Heart left ventricle (tissue), 16 donors: ENCODE measurements around the gene SUSD1. TPM values are rescaled to one million over a fixed set of nuclear protein-coding genes. Genes with fewer than 3 reads are reported as not detected.

ENCODE experiments used
- ATAC-seq, 4 donors: fragments of 200-7000 bp; cut with Tn5 transposase; one replicate each; pipeline ENCODE4 v1.9.1; 2020 to 2022; ENCODE audit warnings: moderate library complexity in 4 of 4, mild to moderate bottlenecking in 3 of 4, moderate number of reproducible peaks in 1 of 4
- DNase-seq, 5 donors: peaks; one replicate each; pipeline ENCODE4 v3.0.0-alpha.2; 2020
- H3K27ac ChIP-seq, 12 donors: fragments of 200-600 bp; sonication (generic) in 4 of 12; one replicate each; pipeline versions ENCODE4 v1.5.0 to v1.8.0; 2016 to 2022; ENCODE audit warnings: mild to moderate bottlenecking in 2 of 12
- H3K27me3 ChIP-seq, 9 donors: fragments of 200-600 bp; sonication (generic) in 2 of 9; one replicate each; pipeline versions ENCODE4 v1.5.1 to v1.8.0; 2016 to 2022; ENCODE audit warnings: mild to moderate bottlenecking in 3 of 9
- H3K36me3 ChIP-seq, 9 donors: fragments of 200-600 bp; sonication (generic) in 2 of 9; one replicate each; pipeline versions ENCODE4 v1.5.0 to v1.8.0; 2018 to 2022; ENCODE audit warnings: mild to moderate bottlenecking in 2 of 9
- H3K4me1 ChIP-seq, 12 donors: fragments of 200-600 bp; sonication (generic) in 4 of 12; one replicate each; pipeline versions ENCODE4 v1.5.0 to v1.8.0; 2016 to 2022; ENCODE audit warnings: mild to moderate bottlenecking in 3 of 12
- H3K4me3 ChIP-seq, 12 donors: fragments of 200-600 bp; sonication (generic) in 4 of 12; one replicate each; pipeline versions ENCODE4 v1.5.0 to v1.8.0; 2017 to 2022; ENCODE audit warnings: mild to moderate bottlenecking in 9 of 12, moderate library complexity in 4 of 12
- H3K9me3 ChIP-seq, 12 donors: fragments of 200-600 bp; sonication (generic) in 4 of 12; one replicate each; pipeline versions ENCODE4 v1.5.0 to v1.8.0; 2016 to 2022; ENCODE audit warnings: mild to moderate bottlenecking in 1 of 12
- CTCF ChIP-seq, 12 donors: fragments of 200-600 bp; sonication (generic) in 4 of 12; IDR thresholded peaks; one replicate each; pipeline versions ENCODE4 v1.5.0 to v1.8.0; 2018 to 2022; ENCODE audit warnings: antibody characterized with exemption in 12 of 12, mild to moderate bottlenecking in 5 of 12
- POLR2A ChIP-seq, 2 donors: fragments of 450-650 bp; IDR thresholded peaks; one replicate each; pipeline ENCODE4 v1.6.1; 2017; ENCODE audit warnings: antibody characterized with exemption in 2 of 2, mild to moderate bottlenecking in 2 of 2, moderate library complexity in 2 of 2
- WGBS, 4 donors: extraction: QIAGEN DNeasy Blood & Tissue Kit in 2 of 4; methylation state at CpG; one replicate each; pipeline versions ENCODE4 v1.1.5 to v1.1.7; 2013 to 2018; 5-methylcytosine and 5-hydroxymethylcytosine counted together
- intact Hi-C, 10 donors: fragments of 100-400 bp; cut with DNase I; formaldehyde crosslinking; loops; one replicate each; pipeline versions ENCODE4 v1.11.1 to v1.14.2; 2022
- polyA plus RNA-seq, 2 donors: library from polyadenylated mRNA; stranded (reverse); fragments of 200-250 nt; gene quantifications; one replicate each; pipeline ENCODE4 v1.2.3, GENCODE V29; 2013
- total RNA-seq, 9 donors: library from RNA; depleted of rRNA in 2 of 9; stranded (reverse); fragments of >200 nt in 2 of 9; fragmentation: NEBNext Ultra II Directional in 3 of 9; extraction: Animal tissue kit (Norgen Biotek cat#: 25700) in 3 of 9; gene quantifications; one replicate each; pipeline versions ENCODE4 v1.1.0 to v1.2.4, GENCODE V29; 2016 to 2023
- donor health status: ischemic (EF 13 %, LVEDD 7.1; RV severe dilation, severe dysfunction).
- donor health status: healthy with polysubstance abuse.
- donor health status: DM: no; HTN: yes; CAD: no.
- donor health status: DM: no; HTN: no; CAD: no.
- donor health status: ischemic (EF 25% LVEDD 6.9; RV normal size, moderate dysfunction).
- donor health status: ischemic (EF 25% LVEDD 5.7; RV mildly dilated, moderate dysfunction).
- donor health status: healthy.
- donor health status: DM: yes; HTN: yes; CAD: no.
- donor health status: ischemic (EF 35%, LVEDD 5.7; RV mildly dilated, moderate dysfunction).
- donor health status: nonischemic (EF 11% LVEDD 7.7; RV severe dilation, severe dysfunction).
- donor health status: DM: yes; HTN: yes; CAD: no.
- donor health status: PGD.
- donor health status: ischemic (EF 29% LVEDD 5.4; RV normal size, mild dysfunction).
- donor health status: nonischemic (EF 23%, LVEDD 6.1; RV moderate dilation, normal function).

Gene SUSD1
- total and polyA plus RNA-seq, 11 donors, result 1.0 to 22.7 (median 6.0) TPM

- DNase-seq (no peak), ATAC-seq (no peak)
- peaks cover 0 to 40% (median 5%) of the 10 kb centered on the region in 9 donors for H3K36me3 ChIP-seq
- H3K27ac ChIP-seq, result no peak overlapping the region
- no peak overlapping the region for H3K4me3 ChIP-seq
- H3K4me1 ChIP-seq, result no peaks in the 10 kb centered on the region
- TF ChIP-seq POLR2A (IDR thresholded peaks at IDR 0.05), result no peak
- TF ChIP-seq CTCF (IDR thresholded peaks at IDR 0.05), result no peak
- H3K9me3 ChIP-seq, result no peaks in the 10 kb centered on the region
- intact Hi-C loops, result loop anchor here in 1 of 10 donors (10.0 kb wide), 1 partner anchor 59 kb away; no protein-coding TSS in a partner anchor
- H3K27me3 ChIP-seq, result no peaks in the 10 kb centered on the region
- WGBS, 4 donors, result 79 to 88% (median 87%) methylated on average over 1 of the region's 1 CpG
These were observed 29.2 kb downstream of the SUSD1 start for GRCh38 chr9:112145886-112146285.

GRCh38 chr9:112144807-112145206 lies 30.3 kb downstream of the SUSD1 start:
- H3K4me3 ChIP-seq, result no peak overlapping the region
- 95 to 100% (median 98%) methylated on average over 2 of the region's 2 CpGs for WGBS, 4 donors
- DNase-seq (no peak), ATAC-seq (no peak)
- no peak for TF ChIP-seq CTCF (IDR thresholded peaks at IDR 0.05)
- TF ChIP-seq POLR2A (IDR thresholded peaks at IDR 0.05), result no peak
- no peaks in the 10 kb centered on the region for H3K4me1 ChIP-seq
- no peak overlapping the region for H3K27ac ChIP-seq
- H3K27me3 ChIP-seq, result no peaks in the 10 kb centered on the region
- peaks cover 0 to 35% (median 11%) of the 10 kb centered on the region in 9 donors for H3K36me3 ChIP-seq
- H3K9me3 ChIP-seq, result no peaks in the 10 kb centered on the region
- intact Hi-C loops, result loop anchor here in 1 of 10 donors (10.0 kb wide), 1 partner anchor 60 kb away; no protein-coding TSS in a partner anchor

GRCh38 chr9:112142420-112142819 lies 32.7 kb downstream of the SUSD1 start:
- peaks cover 0 to 29% (median 11%) of the 10 kb centered on the region in 9 donors for H3K36me3 ChIP-seq
- DNase-seq (no peak), ATAC-seq (no peak)
- no peak overlapping the region for H3K4me3 ChIP-seq
- no peaks in the 10 kb centered on the region for H3K9me3 ChIP-seq
- H3K4me1 ChIP-seq, result no peaks in the 10 kb centered on the region
- no peaks in the 10 kb centered on the region for H3K27me3 ChIP-seq
- TF ChIP-seq CTCF (IDR thresholded peaks at IDR 0.05), result no peak
- TF ChIP-seq POLR2A (IDR thresholded peaks at IDR 0.05), result no peak
- 53 to 63% (median 58%) methylated on average over 3 of the region's 3 CpGs for WGBS, 4 donors
- intact Hi-C loops, result loop anchor here in 1 of 10 donors (10.0 kb wide), 1 partner anchor 62 kb away; no protein-coding TSS in a partner anchor
- H3K27ac ChIP-seq, result no peak overlapping the region

- H3K4me1 ChIP-seq, result no peaks in the 10 kb centered on the region
- H3K27me3 ChIP-seq, result no peaks in the 10 kb centered on the region
- intact Hi-C loops, result loop anchor here in 1 of 10 donors (10.0 kb wide), 1 partner anchor 64 kb away; no protein-coding TSS in a partner anchor
- no peaks in the 10 kb centered on the region for H3K9me3 ChIP-seq
- H3K27ac ChIP-seq, result no peak overlapping the region
- DNase-seq (no peak), ATAC-seq (no peak)
- no peak overlapping the region for H3K4me3 ChIP-seq
- H3K36me3 ChIP-seq, result peaks cover 0 to 29% (median 7%) of the 10 kb centered on the region in 9 donors
- TF ChIP-seq CTCF (IDR thresholded peaks at IDR 0.05), result no peak
- no peak for TF ChIP-seq POLR2A (IDR thresholded peaks at IDR 0.05)
- 80 to 93% (median 93%) methylated on average over 2 of the region's 2 CpGs for WGBS, 4 donors
These were observed 34.2 kb downstream of the SUSD1 start for GRCh38 chr9:112140936-112141335.
